Adrenal gland (tissue), 5 donors: ENCODE results near the gene KCNQ4.

Source experiments
- POLR2A ChIP-seq, 2 donors: fragments of 450-650 bp; IDR thresholded peaks; one replicate each; pipeline ENCODE4 v1.6.1; 2017; ENCODE audit warnings: antibody characterized with exemption in 2 of 2, mild to moderate bottlenecking in 2 of 2, moderate library complexity in 1 of 2
- TF ChIP-seq, protein P1 (sequence below), 6 experiments: fragments of 450-650 bp in 4 of 6; fragments of 200-600 bp in 2 of 6; sonication (generic) in 1 of 6; IDR thresholded peaks; 1 replicate in 5 of 6; 2 replicates in 1 of 6; pipeline versions ENCODE4 v1.5.1 to v1.8.0; 2016 to 2021; ENCODE audit warnings: antibody characterized with exemption in 6 of 6, mild to moderate bottlenecking in 2 of 6, moderate library complexity in 1 of 6
- donor health status: DM: no; HTN: no; CAD: no.

DNA sequence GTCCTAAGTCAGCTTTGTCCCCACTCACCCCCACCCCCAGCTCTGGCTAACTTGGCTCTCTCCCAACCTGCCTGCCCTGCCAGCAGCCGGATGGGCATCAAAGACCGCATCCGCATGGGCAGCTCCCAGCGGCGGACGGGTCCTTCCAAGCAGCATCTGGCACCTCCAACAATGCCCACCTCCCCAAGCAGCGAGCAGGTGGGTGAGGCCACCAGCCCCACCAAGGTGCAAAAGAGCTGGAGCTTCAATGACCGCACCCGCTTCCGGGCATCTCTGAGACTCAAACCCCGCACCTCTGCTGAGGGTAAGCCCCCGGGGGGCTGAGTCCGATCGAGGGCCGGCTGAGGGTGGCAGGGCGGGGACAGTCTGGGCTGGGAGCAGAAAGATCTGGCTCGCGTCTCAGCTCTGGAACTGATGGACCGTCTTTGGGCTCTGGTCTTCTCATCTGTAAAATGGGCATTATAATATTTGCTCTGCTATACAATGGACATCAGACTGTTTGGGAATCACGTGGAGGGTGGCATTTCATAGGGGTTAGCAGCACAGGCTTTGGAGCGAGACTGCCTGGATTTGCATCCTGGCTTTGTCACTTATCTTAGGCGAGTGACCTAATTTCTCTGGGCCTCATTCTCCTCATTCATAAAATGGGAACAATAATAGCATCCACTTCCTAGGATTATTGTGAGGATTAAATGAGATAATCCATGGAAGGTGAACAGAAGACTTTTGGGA lies 47.6 kb downstream of the KCNQ4 start:
- TF ChIP-seq, protein P1, sequence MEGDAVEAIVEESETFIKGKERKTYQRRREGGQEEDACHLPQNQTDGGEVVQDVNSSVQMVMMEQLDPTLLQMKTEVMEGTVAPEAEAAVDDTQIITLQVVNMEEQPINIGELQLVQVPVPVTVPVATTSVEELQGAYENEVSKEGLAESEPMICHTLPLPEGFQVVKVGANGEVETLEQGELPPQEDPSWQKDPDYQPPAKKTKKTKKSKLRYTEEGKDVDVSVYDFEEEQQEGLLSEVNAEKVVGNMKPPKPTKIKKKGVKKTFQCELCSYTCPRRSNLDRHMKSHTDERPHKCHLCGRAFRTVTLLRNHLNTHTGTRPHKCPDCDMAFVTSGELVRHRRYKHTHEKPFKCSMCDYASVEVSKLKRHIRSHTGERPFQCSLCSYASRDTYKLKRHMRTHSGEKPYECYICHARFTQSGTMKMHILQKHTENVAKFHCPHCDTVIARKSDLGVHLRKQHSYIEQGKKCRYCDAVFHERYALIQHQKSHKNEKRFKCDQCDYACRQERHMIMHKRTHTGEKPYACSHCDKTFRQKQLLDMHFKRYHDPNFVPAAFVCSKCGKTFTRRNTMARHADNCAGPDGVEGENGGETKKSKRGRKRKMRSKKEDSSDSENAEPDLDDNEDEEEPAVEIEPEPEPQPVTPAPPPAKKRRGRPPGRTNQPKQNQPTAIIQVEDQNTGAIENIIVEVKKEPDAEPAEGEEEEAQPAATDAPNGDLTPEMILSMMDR (IDR thresholded peaks at IDR 0.05), result no peak
- no peak for TF ChIP-seq POLR2A (IDR thresholded peaks at IDR 0.05)
